Tibial artery (tissue), 4 donors: ENCODE data around the gene DIMT1.

ENCODE experiments used
- DNase-seq, 2 donors: peaks; one replicate each; pipeline ENCODE4 v3.0.0-alpha.2; 2019
- H3K27ac ChIP-seq, 2 donors: fragments of 200-600 bp; sonication (generic) in 1 of 2; 1 replicate in 1 of 2; 2 replicates in 1 of 2; pipeline ENCODE4 v1.5.1; 2018 to 2019; ENCODE audit warnings: mild to moderate bottlenecking in 1 of 2
- H3K27me3 ChIP-seq, 2 donors: fragments of 200-600 bp; sonication (generic) in 1 of 2; one replicate each; pipeline versions ENCODE4 v1.5.1 to v1.6.0; 2016 to 2019
- H3K36me3 ChIP-seq, 3 donors: fragments of 200-600 bp; sonication (generic) in 2 of 3; one replicate each; pipeline ENCODE4 v1.5.1; 2016 to 2019; ENCODE audit warnings: mild to moderate bottlenecking in 2 of 3
- H3K4me1 ChIP-seq, 4 donors: fragments of 200-600 bp; sonication (generic) in 2 of 4; 1 replicate in 3 of 4; 2 replicates in 1 of 4; pipeline ENCODE4 v1.5.1; 2016 to 2019
- H3K4me3 ChIP-seq, 2 donors: fragments of 200-600 bp; sonication (generic) in 1 of 2; 1 replicate in 1 of 2; 2 replicates in 1 of 2; pipeline ENCODE4 v1.5.1; 2018 to 2019; ENCODE audit warnings: mild to moderate bottlenecking in 2 of 2
- H3K9me3 ChIP-seq, 3 donors: fragments of 200-600 bp; sonication (generic) in 1 of 3; one replicate each; pipeline ENCODE4 v1.5.1; 2016 to 2019
- CTCF ChIP-seq, 2 experiments: fragments of 200-600 bp in 1 of 2; fragments of 450-650 bp in 1 of 2; IDR thresholded peaks; one replicate each; pipeline ENCODE4 v1.5.1; 2017 to 2019; ENCODE audit warnings: antibody characterized with exemption in 2 of 2, mild to moderate bottlenecking in 1 of 2, moderate library complexity in 1 of 2
- intact Hi-C: fragments of 100-400 bp; cut with DNase I; formaldehyde crosslinking; loops from one replicate; pipeline ENCODE4 v1.15.0; 2023; ENCODE audit warnings: low total_unique reads

Gene DIMT1

GRCh38 chr5:62369039-62369438 lies 34.7 kb downstream of the DIMT1 start:
- H3K4me3 ChIP-seq, result no peak overlapping the region
- no peak for TF ChIP-seq CTCF (IDR thresholded peaks at IDR 0.05)
- H3K9me3 ChIP-seq, result no peaks in the 10 kb centered on the region
- H3K27me3 ChIP-seq, result no peaks in the 10 kb centered on the region
- DNase-seq, result no peak
- no peak overlapping the region for H3K27ac ChIP-seq
- H3K36me3 ChIP-seq, result peaks cover 22 to 47% (median 38%) of the 10 kb centered on the region in 3 donors
- no peaks in the 10 kb centered on the region for H3K4me1 ChIP-seq
- intact Hi-C loops, result no loop called here

- Histone ChIP-seq H3K4me3 (no peak overlapping the region), H3K4me1 (no peaks in the 10 kb centered on the region), H3K27ac (no peak overlapping the region), H3K36me3 (peaks cover 56 to 71% (median 61%) of the 10 kb centered on the region in 3 donors), H3K27me3 (no peaks in the 10 kb centered on the region), H3K9me3 (no peaks in the 10 kb centered on the region)
- DNase-seq, result no peak
- no peak for TF ChIP-seq CTCF (IDR thresholded peaks at IDR 0.05)
- intact Hi-C loops, result no loop called here
Measured at GRCh38 chr5:62362701-62363100, 41.0 kb downstream of the DIMT1 start.

- peaks cover 29 to 64% (median 38%) of the 10 kb centered on the region in 3 donors for H3K36me3 ChIP-seq
- peak; percentile 66 to 73 for TF ChIP-seq CTCF (IDR thresholded peaks at IDR 0.05)
- H3K9me3 ChIP-seq, result no peaks in the 10 kb centered on the region
- no peaks in the 10 kb centered on the region for H3K27me3 ChIP-seq
- intact Hi-C loops, result loop anchor here (10.0 kb wide), 1 partner anchor 139 kb away; no protein-coding TSS in a partner anchor
- no peak for DNase-seq
- no peak overlapping the region for H3K27ac ChIP-seq
- no peak overlapping the region for H3K4me3 ChIP-seq
- no peaks in the 10 kb centered on the region for H3K4me1 ChIP-seq
Measured at GRCh38 chr5:62354028-62354874, 49.5 kb downstream of the DIMT1 start.

GRCh38 chr5:62348723-62349481 lies 54.8 kb downstream of the DIMT1 start:
- no peak overlapping the region for H3K4me3 ChIP-seq
- no peak overlapping the region for H3K27ac ChIP-seq
- peaks cover 18 to 30% (median 28%) of the 10 kb centered on the region in 3 donors for H3K36me3 ChIP-seq
- no peak for TF ChIP-seq CTCF (IDR thresholded peaks at IDR 0.05)
- H3K9me3 ChIP-seq, result no peaks in the 10 kb centered on the region
- intact Hi-C loops, result loop anchor here (5.0 kb wide), 1 partner anchor 37 kb away; no protein-coding TSS in a partner anchor
- no peak for DNase-seq
- no peaks in the 10 kb centered on the region for H3K4me1 ChIP-seq
- H3K27me3 ChIP-seq, result no peaks in the 10 kb centered on the region

- peaks cover 18 to 26% (median 22%) of the 10 kb centered on the region in 3 donors for H3K36me3 ChIP-seq
- H3K27me3 ChIP-seq, result no peaks in the 10 kb centered on the region
- H3K9me3 ChIP-seq, result no peaks in the 10 kb centered on the region
- intact Hi-C loops, result loop anchor here (5.0 kb wide), 1 partner anchor 36 kb away; no protein-coding TSS in a partner anchor
- no peaks in the 10 kb centered on the region for H3K4me1 ChIP-seq
- H3K4me3 ChIP-seq, result no peak overlapping the region
- DNase-seq, result no peak
- TF ChIP-seq CTCF (IDR thresholded peaks at IDR 0.05), result no peak
- H3K27ac ChIP-seq, result no peak overlapping the region
Measured at GRCh38 chr5:62347928-62348327, 55.8 kb downstream of the DIMT1 start.
